Measurements from ENCODE around the gene CDX1.

Gene CDX1

DNA sequence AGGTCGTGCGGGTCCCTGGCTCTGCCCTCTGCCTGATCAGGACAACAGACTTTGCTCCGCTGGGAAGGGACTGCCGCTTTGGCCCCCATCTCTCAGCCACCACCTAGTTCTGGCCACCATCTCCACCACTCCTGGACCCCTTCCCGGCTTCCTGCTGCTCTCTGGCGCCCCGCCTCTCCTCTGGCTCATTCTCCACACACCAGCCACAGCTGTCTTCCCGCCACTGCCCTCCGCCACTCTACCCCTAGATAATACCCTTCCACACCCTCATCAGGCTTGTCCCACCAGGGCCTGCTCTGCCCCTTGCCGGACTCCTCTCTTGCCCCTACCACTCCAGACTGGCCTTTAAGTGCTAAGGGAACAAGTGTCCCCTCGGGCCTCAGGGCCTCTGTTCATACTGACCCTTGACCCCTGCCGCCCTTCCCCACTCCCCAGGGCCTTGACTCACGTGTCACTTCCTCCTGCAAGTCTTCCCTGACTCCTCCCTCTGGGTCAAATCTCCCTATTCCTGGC is 3.0 kb upstream of the CDX1 start:
- DNase-seq: no peak

DNA sequence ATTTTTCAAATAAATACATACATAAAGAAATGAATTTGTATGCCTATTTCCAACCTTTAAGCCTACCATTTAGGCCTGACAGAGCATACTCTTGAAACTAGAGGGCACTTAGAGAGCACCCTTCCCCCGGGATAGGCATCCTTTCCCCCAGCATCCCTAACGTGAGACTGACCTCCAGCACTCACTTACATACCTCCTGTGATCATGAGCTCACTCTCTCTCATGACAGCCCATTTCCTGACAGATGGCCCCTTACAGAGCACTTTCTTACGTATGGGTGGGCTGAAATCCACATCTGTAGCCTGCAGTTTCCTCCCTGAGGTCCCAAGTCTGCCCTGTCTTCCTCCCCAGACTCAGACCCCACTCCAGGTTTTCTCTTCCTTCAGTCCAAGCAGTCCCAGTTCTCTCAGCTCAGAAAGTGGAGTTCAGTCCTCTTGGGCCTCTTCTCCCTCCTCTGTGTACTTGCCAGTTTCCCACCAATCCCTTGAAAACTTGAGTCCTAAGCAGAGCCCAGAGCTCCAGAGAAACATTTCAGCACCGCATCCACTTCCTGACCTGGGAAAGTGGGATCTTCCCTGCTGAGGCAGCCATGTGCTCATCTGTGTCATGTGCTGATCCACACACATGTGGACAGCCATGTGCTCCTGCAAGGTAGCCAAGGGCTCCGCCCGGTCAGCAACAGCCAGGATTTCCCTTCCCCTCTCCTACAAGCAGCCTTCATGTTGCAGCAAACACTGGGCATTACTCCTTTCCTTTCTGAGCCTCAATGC is 2.2 kb upstream of the CDX1 start:
- no peak for DNase-seq

DNA sequence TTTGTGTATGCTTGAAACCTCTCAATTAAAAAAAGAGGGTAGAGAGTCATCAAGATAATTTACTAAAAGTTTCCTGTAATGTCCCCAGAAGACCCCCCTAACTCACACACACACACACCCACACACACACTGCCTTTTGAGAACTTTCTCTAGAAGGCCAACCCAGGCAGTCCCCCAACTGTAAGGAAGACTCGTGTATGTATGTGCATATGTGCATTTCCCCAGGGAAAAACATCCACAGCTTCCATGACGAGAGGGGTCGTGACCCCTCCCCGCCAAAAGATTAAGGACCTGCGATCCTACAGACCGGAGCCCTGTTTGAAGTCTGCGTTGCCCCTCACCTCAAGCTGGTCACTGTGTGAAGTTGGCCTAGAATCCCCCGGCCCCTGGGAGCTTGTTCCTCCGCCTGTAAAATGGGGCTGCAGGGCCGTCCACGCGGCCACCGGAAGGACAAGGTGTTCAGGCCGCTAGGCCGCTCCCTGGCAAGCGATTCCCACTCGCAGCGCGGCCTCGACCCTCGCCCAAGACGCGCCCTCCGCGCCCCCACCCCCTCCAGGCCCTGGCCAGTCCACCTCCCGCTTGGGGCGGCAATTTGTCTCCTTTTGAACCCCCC is 435 bp upstream of the CDX1 start:
- DNase-seq: no peak

DNA sequence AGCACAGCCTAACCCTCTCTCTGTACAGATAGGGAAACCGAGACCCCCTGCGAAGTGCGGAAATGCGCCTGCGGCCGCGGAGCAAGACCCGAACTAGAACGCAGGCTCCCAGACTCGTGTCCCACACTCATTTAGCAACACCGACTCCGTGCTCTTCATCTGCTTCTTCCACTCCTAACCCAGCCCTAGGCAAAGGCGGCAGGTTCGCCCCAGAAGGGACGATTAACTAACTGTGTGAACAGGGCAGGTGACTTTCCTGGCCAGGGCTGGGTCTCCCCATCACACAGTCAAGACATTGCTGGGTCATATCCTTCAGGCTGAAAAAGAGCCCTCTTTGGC is 903 bp downstream of the CDX1 start:
- no peak for DNase-seq

DNA sequence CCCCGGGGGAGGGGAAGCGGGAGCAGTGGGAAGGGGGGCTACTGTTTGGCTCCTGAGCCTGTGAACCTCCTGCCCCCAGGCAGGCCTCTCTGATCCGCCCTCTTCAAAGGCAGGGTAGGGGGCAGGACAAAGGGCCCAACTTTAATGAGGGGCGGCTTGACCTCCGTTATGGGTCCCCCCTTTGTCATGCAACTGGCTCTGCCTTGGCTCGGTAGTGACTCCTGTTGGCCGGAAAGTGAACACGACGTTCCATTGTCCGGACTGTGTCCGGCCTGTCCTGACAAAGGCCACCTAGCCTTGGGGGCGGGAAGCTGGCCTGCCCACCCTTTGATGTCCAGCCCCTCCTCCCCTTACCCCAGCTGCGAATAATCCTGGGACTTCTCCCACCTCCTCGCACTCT is 1.3 kb downstream of the CDX1 start:
- DNase-seq: no peak

DNA sequence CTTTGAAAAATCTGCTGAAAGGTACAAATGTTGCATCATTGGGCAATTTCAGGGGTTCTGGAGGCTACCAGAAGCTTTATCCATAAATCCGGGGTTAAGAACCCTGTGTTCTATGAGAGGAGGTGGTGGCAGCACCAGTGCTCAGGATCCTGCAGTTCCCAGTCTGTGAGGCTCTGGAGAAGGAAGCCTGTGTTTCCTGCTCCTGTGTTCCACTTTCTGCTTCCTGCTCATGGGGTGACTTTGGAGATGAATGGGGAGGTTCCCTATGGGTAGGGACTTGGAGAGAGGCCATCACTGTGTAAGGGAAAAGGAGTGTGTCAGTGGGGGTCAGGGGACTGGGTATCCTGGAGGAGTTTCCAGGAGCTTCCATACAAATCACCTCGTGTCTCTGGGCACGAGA is 2.3 kb downstream of the CDX1 start:
- no peak for DNase-seq

DNA sequence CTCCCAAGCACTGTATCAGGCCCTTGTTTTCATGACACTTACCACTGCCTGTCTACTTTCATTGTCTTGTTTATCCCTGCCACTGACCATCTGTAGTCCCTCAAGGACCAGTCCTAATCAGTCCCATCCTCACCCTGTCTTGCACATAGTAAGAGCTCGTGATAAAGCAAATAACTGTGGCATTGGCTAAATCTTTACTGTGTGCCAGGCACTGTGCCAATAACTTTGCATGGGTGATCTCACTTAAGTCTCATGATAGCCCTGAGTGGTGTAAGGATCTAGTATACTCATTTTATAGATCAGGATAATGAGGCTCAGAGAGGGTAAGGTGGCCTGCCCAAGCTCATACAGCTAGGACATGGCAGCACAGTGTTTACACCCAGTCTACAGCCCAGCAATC is 5.6 kb downstream of the CDX1 start:
- DNase-seq: no peak

DNA sequence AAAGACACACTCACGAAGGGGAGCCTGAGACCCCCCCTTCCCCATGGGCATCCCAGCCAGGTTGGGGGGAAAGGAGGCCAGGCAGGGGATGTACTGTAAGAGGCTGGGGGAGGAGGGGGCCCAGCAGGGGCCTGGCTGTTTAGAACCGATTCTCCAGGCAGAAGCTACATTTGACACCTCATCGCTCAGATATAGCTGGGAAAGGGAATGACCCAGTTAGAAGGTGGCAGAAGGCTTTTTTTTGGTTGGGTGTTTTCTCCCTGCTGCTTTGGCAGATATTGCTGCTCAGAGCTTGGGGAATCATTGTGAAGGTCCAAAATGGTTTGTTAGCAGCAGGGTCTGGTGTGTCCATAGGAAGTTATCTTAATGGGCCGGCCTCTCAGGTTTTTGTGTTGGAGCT is 6.0 kb downstream of the CDX1 start:
- DNase-seq: no peak

DNA sequence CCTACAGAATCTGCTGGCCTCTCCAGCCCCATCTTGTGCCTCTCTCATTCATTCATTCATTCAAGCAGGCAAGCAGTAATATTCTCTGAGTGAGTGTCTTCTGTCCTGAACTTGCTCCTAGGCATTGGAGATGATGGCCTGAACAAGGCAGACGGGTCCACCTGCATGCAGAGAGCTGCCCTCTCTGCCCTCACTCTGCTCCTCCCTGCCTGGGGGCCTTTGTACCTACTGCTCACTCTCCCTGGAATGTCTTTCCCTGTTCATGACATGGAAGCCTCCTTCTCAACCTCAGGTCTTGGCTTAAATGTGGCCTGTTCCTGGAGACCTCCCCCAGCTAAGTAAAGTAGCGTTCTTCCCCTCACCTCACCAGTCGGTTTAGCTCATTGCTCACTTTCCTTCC is 6.6 kb downstream of the CDX1 start:
- no peak for DNase-seq

DNA sequence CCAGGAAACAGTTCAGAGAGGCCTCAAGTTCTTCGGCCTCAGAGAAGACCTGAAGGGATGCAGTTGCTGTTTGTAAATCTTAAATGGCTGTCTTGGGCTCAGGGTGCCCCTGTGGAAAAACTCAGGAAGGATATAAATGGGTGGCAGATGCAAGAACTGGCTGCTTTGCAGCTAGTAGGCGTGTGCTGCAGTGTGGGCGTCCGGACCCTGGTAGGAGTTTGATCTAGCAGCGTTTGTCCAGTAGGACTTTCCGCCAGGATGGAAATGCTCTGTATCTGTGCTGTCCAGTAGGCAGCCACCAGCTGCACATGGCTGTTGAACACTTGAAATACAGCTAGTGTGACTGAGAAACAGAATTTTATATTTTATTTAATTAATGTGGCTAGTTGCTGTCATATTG is 7.7 kb downstream of the CDX1 start:
- no peak for DNase-seq

DNA sequence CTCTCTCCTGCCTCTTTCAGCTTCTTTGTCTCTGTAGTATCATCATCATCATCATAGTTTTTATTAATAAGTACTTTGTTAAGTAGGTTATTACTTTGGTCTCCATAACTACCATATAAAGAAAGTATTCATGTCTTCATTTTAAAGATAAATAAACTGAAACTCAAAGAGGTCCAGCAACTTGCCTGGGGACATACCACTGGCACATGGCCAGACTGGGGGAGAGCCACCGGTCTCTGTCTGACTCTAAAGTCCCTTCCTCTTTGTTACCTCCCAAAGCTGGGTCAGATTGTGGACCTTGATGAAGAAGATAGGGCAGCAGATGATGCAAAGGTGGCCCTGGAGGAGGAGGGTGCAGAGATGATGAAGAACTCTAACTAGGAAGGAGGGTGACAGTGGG is 8.5 kb downstream of the CDX1 start:
- DNase-seq: no peak

DNA sequence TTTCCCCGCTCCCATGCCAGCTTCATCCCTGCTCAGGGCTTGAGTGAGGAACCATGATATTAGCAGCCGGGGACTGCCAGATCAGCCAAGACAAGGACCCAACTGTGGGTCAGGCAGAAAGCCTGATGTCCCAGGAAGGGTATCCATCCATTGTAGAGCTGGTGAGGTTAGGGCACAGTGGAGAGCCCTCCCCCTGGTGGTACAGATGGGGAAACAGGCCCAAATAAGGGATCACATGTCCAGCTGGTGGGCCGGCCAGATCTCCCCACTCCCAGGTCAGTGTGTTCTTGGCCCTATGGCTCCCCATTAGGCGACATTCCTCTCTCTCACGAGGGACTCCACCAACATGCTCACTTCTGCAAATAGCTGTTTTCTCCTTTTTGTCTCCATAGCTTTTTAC is 9.0 kb downstream of the CDX1 start:
- no peak for DNase-seq

DNA sequence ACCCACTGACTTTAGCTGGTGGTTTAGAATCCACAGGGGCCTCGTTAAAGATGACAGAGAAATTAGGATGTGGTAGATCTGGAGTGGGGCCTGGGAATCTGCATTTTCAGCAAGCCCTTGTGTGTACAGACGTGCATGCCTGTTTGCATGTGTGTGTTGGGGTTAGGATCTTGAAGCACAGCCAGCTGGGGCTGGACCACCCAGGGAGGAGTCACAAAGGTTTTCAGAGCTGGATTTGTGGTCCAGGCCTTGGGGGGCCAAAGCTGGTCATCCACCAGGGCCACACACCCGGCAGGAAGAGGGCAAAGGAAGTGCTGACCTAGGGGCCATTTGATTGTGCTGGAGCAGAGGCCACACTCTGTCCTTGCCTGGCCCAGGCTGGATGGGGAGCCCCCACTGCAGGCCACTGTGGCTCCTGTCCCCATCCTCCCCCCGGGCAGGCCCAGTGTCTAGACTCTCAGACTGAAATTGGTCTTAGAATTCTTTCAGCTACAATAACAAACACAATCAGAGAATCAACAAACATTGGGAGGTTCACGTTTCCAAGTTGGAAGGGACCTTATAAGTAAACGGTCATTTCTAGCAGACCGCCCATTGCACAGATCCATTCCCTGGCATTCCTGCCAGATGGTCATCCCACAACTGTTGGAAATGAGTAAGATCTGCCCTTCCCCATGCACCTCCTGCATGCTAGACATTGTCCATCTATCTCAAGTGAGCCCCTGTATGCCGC is 10.3 kb downstream of the CDX1 start:
- DNase-seq: no peak

DNA sequence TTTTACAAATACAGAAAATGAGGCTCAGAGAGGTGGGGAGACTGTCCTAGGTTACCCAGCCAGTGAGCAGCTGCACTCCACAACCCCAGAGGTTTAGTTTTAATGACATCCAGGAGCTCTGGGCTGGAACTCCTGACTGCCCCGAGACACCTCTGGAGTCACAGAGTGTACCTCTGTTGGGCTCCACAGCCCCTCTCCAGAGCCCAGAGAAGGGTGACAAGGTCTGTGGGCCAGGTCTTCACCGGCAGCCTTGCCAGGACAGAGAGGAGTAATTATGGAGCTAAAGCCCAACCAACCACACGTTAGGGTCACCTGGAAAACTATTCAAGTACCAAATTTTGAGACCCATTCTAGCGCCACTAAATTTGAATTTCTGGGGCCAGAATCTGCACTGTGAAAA is 11.1 kb downstream of the CDX1 start:
- DNase-seq: no peak

DNA sequence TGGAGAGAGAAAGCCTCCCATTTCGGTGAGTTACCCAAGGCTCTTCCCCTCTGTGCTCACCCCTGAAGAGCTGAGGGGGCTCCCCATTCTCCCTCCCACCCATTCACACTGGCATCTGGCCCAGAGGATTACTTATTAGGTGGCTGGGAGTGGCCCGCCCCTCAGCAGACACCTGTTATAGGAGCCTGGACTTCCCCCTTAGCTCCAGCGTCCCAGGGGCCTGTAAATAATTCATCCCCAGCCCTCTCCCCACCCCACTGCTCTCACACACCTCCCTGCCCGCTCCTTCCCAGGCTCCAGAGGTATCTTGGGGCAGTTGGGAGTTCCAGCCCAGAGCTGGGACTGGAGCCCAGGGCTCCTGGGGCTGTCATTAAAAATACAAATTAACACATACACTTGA is 11.7 kb downstream of the CDX1 start:
- no peak for DNase-seq

DNA sequence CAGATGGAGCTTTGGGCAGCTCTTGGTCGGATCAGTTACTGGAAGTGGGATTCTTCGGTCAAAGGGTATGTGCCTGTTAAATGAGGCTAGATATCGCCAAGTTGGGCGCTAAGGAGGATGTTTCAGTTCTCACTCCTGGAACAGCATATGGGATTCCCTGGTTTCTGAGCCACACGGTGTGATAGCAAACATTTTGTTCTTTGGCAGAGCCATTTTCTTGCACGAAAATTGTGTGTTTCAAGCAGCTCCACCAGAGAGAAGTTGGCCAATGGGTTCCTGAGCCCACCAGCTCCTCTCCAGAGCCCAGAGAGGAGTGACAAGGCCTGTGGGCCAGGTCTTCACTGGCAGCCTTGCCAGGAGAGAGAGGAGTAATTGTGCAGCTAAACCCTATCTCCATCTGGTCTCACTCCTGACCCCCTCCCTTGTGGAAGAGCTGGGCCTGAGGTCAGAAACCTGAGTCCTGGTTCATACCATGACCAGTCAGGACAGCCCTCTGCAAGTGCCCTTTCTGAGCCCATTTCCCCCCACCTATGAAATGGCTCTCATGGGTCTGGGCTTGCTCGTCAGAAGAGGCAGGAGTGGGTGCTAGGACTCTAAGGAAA is 12.5 kb downstream of the CDX1 start:
- DNase-seq: no peak

DNA sequence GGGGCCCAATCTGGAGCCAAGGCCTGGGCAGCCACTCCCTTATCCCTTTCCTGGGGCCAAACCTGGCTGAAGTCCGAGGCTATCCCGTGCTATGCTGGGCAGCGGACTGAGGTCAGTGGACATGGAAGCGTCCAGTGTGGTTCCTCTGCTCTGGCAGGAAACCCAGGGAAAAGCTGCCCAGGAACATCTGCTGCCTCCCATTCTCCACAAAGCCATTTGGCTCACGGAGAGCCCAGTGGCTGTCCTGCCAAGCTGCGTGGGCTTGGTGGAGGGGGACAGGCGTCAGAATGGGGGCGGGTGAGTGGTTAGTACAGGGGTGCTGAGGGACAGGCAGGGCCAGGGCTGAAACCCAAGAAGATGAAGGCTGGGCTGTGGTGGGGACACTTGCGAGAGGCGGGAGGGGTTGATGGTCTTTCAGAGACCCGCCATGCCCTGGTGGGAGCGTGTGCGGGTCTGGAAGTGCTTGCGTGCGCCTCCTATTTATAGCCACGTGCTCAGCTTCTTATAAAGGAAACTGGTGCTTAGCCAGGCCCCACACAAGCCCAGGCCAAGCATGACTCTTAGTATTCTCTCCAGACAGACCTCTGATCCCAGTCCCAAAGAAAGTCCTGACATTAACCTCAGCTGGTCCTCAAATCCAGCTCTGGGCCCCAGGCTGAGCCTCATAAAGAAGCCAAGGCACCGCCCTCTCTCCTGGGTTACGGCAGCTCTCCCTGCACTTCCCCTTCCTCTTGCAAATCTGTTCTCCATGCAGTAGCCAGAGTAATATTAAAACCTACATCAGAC is 13.9 kb downstream of the CDX1 start:
- DNase-seq: no peak

DNA sequence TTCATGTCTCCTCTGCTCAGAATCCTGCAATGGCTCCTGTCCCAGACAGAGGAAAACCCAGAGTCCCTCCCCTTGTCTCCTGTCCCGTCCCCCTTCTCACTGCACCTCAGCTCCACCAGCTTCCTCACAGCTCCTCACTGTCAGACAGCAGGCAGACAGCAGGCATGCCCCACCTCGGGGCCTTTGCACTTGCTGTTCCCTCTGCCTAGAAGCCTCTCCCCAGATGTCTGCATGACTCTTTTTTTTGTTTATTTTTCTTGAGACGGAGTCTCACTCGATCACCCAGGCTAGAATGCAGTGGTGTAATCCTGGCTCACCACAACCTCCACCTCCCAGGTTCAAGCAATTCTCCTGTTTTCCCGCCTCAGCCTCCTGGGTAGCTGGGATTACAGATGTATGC is 14.4 kb downstream of the CDX1 start:
- no peak for DNase-seq

DNA sequence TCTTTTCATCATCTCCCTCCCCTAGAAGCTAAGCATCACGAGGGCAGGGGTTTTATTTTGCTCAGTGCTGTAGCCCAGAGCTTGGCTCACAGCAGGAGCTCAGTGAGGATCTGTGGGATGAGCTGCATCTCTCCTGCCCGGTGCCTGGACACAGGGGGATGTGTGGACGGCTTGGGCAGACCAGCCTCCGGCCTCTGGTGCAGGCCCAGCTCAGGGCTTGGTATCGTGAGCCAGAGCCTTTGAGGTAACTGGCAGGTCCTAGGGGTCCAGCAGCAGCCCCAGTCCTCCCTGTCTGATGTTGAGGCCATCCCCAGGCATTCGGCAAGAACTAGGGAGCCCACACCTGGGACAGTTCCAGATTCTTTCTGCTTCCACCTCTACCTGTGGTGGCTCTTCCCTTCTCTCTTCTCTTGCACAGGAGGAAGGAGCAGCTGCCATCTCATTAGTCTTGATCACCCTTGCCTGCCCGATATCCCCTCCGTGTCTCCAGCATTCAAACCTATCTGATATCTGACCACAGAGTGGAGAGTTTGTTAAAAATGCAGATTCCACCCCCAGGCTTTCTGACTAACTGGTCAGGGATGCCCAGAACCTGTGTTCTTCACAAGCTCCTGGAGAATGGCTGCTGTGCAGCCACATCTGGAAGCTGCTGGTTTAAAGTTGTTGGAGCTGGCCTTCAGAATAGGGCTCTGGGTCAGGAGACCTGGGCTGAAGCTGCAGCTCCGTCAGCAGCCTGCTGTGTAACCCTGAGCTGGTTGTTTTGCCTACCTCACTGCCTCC is 15.4 kb downstream of the CDX1 start:
- no peak for DNase-seq

DNA sequence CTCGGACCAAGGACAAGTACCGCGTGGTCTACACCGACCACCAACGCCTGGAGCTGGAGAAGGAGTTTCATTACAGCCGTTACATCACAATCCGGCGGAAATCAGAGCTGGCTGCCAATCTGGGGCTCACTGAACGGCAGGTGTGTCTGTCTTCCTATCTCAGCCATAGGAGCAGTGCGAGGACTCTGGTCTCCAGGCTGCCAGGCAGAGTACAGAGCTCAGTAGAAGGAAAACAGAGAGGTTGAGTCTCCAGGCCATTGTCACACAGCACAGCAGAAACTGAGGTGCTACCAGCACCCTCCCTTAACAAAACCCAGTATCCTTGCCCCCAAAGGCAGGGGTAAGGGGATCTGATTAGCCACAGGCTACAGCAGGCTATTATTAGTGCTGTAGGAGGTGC is 16.2 kb downstream of the CDX1 start:
- DNase-seq: no peak

DNA sequence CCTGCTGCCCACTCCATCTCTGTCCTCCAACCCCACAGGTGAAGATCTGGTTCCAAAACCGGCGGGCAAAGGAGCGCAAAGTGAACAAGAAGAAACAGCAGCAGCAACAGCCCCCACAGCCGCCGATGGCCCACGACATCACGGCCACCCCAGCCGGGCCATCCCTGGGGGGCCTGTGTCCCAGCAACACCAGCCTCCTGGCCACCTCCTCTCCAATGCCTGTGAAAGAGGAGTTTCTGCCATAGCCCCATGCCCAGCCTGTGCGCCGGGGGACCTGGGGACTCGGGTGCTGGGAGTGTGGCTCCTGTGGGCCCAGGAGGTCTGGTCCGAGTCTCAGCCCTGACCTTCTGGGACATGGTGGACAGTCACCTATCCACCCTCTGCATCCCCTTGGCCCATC is 16.9 kb downstream of the CDX1 start:
- no peak for DNase-seq

DNA sequence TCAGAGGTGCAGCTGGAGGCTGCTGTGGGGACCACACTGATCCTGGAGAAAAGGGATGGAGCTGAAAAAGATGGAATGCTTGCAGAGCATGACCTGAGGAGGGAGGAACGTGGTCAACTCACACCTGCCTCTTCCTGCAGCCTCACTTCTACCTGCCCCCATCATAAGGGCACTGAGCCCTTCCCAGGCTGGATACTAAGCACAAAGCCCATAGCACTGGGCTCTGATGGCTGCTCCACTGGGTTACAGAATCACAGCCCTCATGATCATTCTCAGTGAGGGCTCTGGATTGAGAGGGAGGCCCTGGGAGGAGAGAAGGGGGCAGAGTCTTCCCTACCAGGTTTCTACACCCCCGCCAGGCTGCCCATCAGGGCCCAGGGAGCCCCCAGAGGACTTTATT is 17.4 kb downstream of the CDX1 start:
- DNase-seq: no peak
